Measurements from ENCODE around the gene LDB1. TPM values are rescaled to one million over a fixed set of nuclear protein-coding genes. Genes with fewer than 3 reads are reported as not detected.

The LDB1 gene
- total RNA-seq, 1 donor from 2014 or later, result 56.5 TPM

- DNase-seq (ENCODE audit: missing footprints) (no peak), ATAC-seq (no peak)
- intact Hi-C loops (cut with DNase I), result loop anchor here (5.0 kb wide), 1 partner anchor 49 kb away; the partner anchor contains the start of gene HPS6
Measured at GRCh38 chr10:102116656-102117055, 3.5 kb downstream of the LDB1 start.

- DNase-seq (ENCODE audit: missing footprints), result no peak
- ATAC-seq, result no peak
- intact Hi-C loops (cut with DNase I), result loop anchor here (5.0 kb wide), 1 partner anchor 48 kb away; the partner anchor contains the start of gene HPS6
Measured at GRCh38 chr10:102115775-102116174, 4.4 kb downstream of the LDB1 start.

DNA sequence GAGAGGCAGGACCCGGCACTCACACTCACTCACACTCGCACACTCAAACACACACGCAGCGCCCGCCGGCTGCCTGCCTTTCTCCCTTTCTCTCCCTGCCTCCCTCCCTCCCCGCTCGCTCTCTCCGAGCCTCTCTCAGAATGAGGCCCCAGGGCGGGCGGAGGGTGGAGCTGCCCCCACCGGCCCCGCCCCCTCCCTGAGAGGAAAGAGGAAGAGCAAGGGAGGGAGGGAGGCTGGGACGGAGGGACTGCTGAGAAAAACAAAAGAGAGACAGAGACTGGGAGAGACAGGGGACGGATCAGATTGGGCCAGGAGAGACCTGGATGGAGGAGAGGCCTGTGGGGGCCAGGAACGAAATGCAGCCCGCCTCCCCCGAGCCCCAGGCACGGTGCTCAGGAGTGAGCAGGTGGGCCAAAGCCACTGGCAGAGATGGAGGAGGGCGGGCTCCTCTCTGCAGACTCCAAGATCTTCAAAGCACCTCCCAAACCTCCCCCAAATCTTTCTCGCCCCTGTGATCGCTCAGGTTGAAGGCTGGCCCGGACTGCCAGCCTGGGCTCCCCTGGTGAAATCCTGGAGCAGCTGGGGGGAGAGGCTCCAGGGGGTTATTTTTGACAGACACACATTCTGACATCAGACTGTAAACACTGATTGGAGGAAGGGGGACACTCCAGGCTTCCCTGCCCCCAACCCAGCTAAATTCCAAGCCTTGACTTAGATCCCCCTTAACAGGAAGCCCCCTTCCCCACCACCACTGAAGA, 5.1 kb downstream of the LDB1 start:
- ATAC-seq (peak; percentile 83), DNase-seq (ENCODE audit: missing footprints) (peak; percentile 97)
- intact Hi-C loops (cut with DNase I), result loop anchor here (5.0 kb wide), 1 partner anchor 48 kb away; the partner anchor contains the start of gene HPS6

GRCh38 chr10:102113956-102114857, 6.0 kb downstream of the LDB1 start:
- DNase-seq (ENCODE audit: missing footprints) (peak; percentile 73), ATAC-seq (no peak)
- intact Hi-C loops (cut with DNase I), result no loop called here

GRCh38 chr10:102113261-102113955, 6.8 kb downstream of the LDB1 start:
- DNase-seq (ENCODE audit: missing footprints), result no peak
- intact Hi-C loops (cut with DNase I), result no loop called here
- no peak for ATAC-seq

DNA sequence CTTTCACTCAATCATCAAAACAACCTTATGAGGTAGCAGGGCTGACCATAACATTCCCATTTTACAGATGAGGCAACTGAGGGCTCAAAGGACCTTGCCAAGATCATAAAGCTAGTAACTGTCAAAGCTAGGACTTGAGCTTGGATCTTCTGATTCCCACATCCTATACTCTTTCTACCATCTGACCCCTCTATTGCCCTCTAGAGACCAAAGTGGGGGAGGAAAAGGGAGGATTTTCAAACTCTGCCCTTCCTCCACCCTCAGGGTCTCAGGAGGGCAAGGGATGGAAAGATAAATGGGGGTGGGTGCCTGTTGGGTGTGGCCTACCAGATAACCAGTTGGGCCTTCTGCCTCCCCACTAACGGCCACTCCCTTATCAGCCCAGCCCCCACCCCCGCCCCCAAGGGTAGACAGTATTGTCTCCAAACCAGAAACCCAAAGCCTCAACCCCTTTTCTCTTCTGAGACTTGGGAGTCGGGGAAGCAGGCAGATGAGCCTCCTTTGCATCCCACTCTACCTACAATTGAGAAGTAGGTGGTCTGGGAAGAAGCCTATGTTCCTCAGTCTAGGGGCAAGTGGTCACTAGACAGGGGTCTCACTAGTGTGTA, 7.9 kb downstream of the LDB1 start:
- ATAC-seq, result no peak

GRCh38 chr10:102111276-102111675, 8.9 kb downstream of the LDB1 start:
- intact Hi-C loops (cut with DNase I), result no loop called here
- ATAC-seq (no peak), DNase-seq (ENCODE audit: missing footprints) (no peak)

More for the DNA sequence above, 7.9 kb downstream of the LDB1 start:
- no peak for DNase-seq (ENCODE audit: missing footprints)
- intact Hi-C loops (cut with DNase I), result no loop called here

DNA sequence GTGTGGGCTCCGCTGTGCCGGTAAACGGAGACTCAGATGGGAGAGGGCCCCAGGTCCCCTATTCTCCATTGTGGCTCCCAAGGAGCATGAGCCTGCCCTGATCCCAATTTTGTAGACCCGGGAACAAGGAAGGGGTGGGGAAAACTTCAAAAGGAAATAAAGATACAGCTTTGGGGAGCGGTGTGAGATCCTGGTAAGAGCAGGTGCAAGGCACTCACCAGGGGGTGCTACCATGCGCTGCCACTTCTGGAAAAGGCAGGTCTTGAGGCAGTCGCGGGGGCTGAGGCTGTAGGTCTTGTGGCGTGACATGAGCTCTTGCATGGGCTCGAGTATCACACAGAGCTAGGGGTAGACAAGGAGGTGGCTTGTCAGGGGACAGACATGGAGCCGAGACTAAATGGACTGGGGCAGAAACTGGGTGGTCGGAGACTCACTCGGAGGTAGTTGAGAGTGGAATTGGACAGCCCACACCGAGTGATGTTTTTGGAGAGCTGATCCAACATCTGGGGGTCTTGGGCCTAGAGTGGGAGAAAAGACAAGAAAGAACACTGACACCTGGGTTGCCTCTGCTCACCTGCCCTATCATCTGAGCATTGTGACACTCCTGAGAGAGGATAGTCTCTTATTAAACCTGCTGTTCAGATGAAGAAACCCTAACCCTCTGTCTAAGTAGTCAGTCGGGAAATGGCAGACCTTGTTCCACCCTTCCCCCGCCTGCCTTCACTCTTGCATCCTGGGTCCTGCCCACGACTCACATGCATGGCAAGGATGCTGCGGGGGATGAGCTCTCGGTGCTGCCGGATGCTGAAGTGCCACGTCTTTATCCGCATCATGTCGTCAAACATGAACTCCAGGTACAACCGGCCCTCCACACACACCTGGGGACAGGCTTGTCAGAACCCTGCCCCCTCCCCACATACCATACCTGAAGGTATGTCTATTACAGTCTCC, 10.7 kb downstream of the LDB1 start:
- intact Hi-C loops (cut with DNase I), result no loop called here
- ATAC-seq (no peak), DNase-seq (ENCODE audit: missing footprints) (peak; percentile 62)

DNA sequence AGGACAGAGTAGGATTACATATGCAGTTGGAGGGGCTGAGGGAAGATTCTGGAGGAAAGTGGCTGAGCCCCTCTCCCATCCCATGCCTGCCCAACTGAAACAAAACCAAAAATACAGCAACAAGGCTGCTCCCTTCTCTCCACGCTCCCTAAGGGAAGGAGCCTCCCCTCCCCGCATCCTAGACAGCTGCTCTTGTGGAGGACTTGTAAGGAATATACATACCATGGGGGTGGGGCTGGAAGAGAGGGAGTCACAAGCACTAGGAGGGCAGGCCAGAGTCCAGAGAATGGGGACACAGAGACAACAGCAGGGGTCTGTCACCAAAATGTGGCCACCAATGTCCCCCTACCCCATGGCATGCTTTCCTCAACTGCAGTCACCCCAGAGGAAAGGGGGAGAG, 13.2 kb downstream of the LDB1 start:
- intact Hi-C loops (cut with DNase I), result no loop called here
- no peak for DNase-seq (ENCODE audit: missing footprints)

GRCh38 chr10:102102421-102102820, 17.7 kb downstream of the LDB1 start:
- intact Hi-C loops (cut with DNase I), result no loop called here

More for the DNA sequence above, 13.2 kb downstream of the LDB1 start:
- ATAC-seq, result no peak

GRCh38 chr10:102101152-102101551, 19.0 kb downstream of the LDB1 start:
- no peak for DNase-seq (ENCODE audit: missing footprints)
- no peak for ATAC-seq
- intact Hi-C loops (cut with DNase I), result no loop called here

More at GRCh38 chr10:102102421-102102820, 17.7 kb downstream of the LDB1 start:
- ATAC-seq (no peak), DNase-seq (ENCODE audit: missing footprints) (no peak)

- DNase-seq (ENCODE audit: missing footprints), result no peak
- no peak for ATAC-seq
- intact Hi-C loops (cut with DNase I), result no loop called here
Measured at GRCh38 chr10:102096449-102096848, 23.7 kb downstream of the LDB1 start.

DNA sequence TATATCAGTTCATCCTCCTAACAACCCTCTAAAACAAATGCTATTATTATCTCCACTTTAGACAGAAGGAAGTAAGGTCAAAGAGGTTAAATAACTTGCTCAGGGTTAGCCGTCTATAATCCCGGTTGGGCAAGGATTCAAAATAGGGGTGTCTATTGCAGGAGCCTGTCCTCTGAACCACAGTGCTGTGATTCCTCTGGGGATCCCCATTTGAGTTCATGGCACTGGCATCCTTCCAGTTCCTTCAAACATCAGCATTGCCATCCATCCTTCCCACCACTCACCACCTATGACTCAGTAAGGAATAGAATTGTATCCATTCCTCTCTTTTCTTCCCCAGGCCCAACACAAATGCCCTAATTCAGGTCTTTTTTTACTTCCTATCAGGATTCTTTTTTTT, 29.4 kb downstream of the LDB1 start:
- ATAC-seq, result no peak

DNA sequence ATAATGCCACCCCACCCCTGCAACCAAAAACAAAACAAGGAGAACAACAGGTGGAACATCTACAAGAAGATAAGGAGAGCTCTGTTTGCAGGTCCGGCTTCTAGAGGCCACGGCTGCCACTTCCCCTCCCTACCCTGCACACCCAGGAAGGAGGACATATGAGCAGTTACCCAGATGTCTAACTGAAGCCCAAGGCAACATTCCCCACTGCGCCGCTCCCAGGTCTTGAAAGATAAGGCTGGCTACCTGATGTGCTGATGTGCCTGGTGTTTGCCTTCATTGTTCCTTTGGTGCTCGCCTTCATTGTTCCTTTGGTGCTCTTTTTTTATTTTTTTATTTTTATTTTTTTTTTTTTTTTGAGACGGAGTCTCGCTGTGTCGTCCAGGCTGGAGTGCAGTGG, 34.0 kb downstream of the LDB1 start:
- no peak for DNase-seq (ENCODE audit: missing footprints)
- intact Hi-C loops (cut with DNase I), result no loop called here
- ATAC-seq, result no peak

More for the DNA sequence above, 29.4 kb downstream of the LDB1 start:
- DNase-seq (ENCODE audit: missing footprints), result no peak
- intact Hi-C loops (cut with DNase I), result no loop called here

GRCh38 chr10:102085336-102085735, 34.8 kb downstream of the LDB1 start:
- intact Hi-C loops (cut with DNase I), result no loop called here
- DNase-seq (ENCODE audit: missing footprints), result no peak
- no peak for ATAC-seq

- intact Hi-C loops (cut with DNase I), result no loop called here
- ATAC-seq (no peak), DNase-seq (ENCODE audit: missing footprints) (no peak)
Measured at GRCh38 chr10:102083541-102083940, 36.6 kb downstream of the LDB1 start.

DNA sequence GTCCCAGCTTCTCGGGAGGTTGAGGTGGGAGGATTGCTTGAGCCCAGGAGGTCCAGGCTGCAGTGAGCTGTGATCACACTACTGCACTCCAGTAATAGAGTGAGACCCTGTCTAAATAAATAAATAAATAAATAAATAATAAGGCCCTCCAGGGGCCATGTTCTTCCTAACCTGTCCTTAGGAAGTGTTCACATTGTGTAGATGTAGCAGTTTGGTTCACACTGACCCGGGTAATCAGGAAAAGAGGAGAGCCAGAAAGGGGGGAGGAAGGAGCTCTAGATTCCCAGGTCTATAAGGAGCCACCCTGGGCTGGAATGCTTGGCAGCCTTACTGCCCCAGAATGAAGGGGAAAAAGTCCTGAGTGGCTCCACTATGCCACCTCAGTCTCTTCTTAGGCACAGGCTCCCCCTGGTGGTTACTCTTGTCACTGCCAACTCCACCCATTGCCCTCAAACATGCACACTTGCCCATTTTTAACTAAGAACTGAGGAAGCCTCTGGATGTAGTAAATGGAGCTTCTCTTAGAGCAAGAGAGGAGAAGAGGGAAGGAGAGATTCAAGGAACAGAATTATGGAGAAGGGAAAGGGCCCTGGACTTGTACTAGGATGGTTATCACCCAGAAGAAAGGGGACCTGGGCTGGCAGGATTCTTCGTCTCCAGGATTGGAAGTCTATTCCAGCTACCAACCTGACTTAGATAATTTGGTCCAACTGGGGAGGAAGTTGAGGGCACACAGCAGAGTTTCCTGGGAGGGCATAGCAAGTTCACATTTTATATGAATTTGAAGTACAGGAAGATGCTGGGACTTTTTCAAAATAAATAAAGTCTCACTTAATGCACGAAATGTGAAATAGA, 47.3 kb downstream of the LDB1 start:
- no peak for DNase-seq (ENCODE audit: missing footprints)
- peak; percentile 79 for ATAC-seq
- intact Hi-C loops (cut with DNase I), result no loop called here
